Non-pigmented ciliary epithelial cell (primary cell): ENCODE results near the gene FBXO3.
A peak's percentile ranks its signal among the peaks of the same experiment; 100 is the strongest.
"Not testable (repeated sequence)": the region's sequence is repeated elsewhere in the genome, so short reads cannot be mapped to it uniquely, and the experiment has no call there.

ENCODE experiments used
- DNase-seq: peaks from one replicate; pipeline ENCODE4 v3.0.0-alpha.2; 2010; ENCODE audit warnings: low read depth

Gene FBXO3

GRCh38 chr11:33729072-33729664, 45.2 kb downstream of the FBXO3 start:
- DNase-seq = not testable (repeated sequence)

- not testable (repeated sequence) for DNase-seq
These were observed 46.8 kb downstream of the FBXO3 start for GRCh38 chr11:33727539-33727938.

- DNase-seq = no peak
These were observed 48.8 kb downstream of the FBXO3 start for GRCh38 chr11:33725496-33725895.

GRCh38 chr11:33724644-33725035, 49.7 kb downstream of the FBXO3 start:
- no peak for DNase-seq

GRCh38 chr11:33723238-33723881, 51.0 kb downstream of the FBXO3 start:
- DNase-seq = peak; percentile 58

- peak; percentile 41 for DNase-seq
These were observed 51.6 kb downstream of the FBXO3 start for GRCh38 chr11:33722590-33723234.

- no peak for DNase-seq
These were observed 52.3 kb downstream of the FBXO3 start for GRCh38 chr11:33721984-33722383.

GRCh38 chr11:33721426-33721825, 52.9 kb downstream of the FBXO3 start:
- DNase-seq = no peak

- DNase-seq = no peak
These were observed 54.7 kb downstream of the FBXO3 start for GRCh38 chr11:33719587-33719986.

- DNase-seq = no peak
These were observed 55.9 kb downstream of the FBXO3 start for GRCh38 chr11:33718440-33718839.

GRCh38 chr11:33716243-33716642, 58.1 kb downstream of the FBXO3 start:
- DNase-seq = no peak

- no peak for DNase-seq
These were observed 60.4 kb downstream of the FBXO3 start for GRCh38 chr11:33713856-33714398.

GRCh38 chr11:33713151-33713855, 61.0 kb downstream of the FBXO3 start:
- DNase-seq = no peak

- DNase-seq = no peak
These were observed 61.9 kb downstream of the FBXO3 start for GRCh38 chr11:33712436-33712835.

GRCh38 chr11:33709466-33709865, 64.9 kb downstream of the FBXO3 start:
- no peak for DNase-seq

GRCh38 chr11:33708985-33709384, 65.3 kb downstream of the FBXO3 start:
- no peak for DNase-seq

GRCh38 chr11:33707831-33708230, 66.5 kb downstream of the FBXO3 start:
- DNase-seq = not testable (repeated sequence)

- no peak for DNase-seq
These were observed 67.4 kb downstream of the FBXO3 start for GRCh38 chr11:33706966-33707365.

GRCh38 chr11:33706546-33706945, 67.8 kb downstream of the FBXO3 start:
- no peak for DNase-seq

GRCh38 chr11:33704240-33705002, 69.9 kb downstream of the FBXO3 start:
- DNase-seq = no peak

- DNase-seq = no peak
These were observed 70.5 kb downstream of the FBXO3 start for GRCh38 chr11:33703788-33704187.

- no peak for DNase-seq
These were observed 71.1 kb downstream of the FBXO3 start for GRCh38 chr11:33703234-33703633.
